Keratinocyte (primary cell): ENCODE measurements around the gene CFL1. TPM values are rescaled to one million over a fixed set of nuclear protein-coding genes. Genes with fewer than 3 reads are reported as not detected.

ENCODE experiments used
- DNase-seq: peaks from one replicate; pipeline ENCODE4 v3.0.0-alpha.2; 2011; ENCODE audit warnings: low read depth, missing footprints, low spot score
- FAIRE-seq: peaks from 2 replicates; lab custom pipeline; 2011; peaks lifted over from hg19 to GRCh38; lab: Jason Lieb, UNC
- H2AFZ ChIP-seq: 2 replicates; pipeline ENCODE4 v1.6.0; 2012; ENCODE audit warnings: low read length, control low read depth, inconsistent platforms; ENCODE audit not compliant: control insufficient read depth
- H3K27ac ChIP-seq: 2 replicates; pipeline ENCODE4 v1.5.1; 2011; ENCODE audit warnings: low read length; ENCODE audit not compliant: control insufficient read depth, insufficient read depth
- H3K27me3 ChIP-seq: 3 replicates; pipeline ENCODE4 v1.6.0; 2011; ENCODE audit warnings: low read length; ENCODE audit not compliant: control insufficient read depth, insufficient read depth; ENCODE audit errors: extremely low read depth
- H3K36me3 ChIP-seq, 2 experiments: 2 replicates in 1 of 2; 3 replicates in 1 of 2; pipeline ENCODE4 v1.5.1; 2011; ENCODE audit warnings: low read length in 2 of 2, mild to moderate bottlenecking in 1 of 2; ENCODE audit not compliant: control insufficient read depth in 2 of 2, insufficient read depth in 2 of 2; ENCODE audit errors: extremely low read depth in 1 of 2
- H3K4me1 ChIP-seq: 3 replicates; pipeline ENCODE4 v1.5.1; 2011; ENCODE audit warnings: low read length; ENCODE audit not compliant: control insufficient read depth, insufficient read depth; ENCODE audit errors: extremely low read depth
- H3K4me2 ChIP-seq: 3 replicates; pipeline ENCODE4 v1.6.0; 2011; ENCODE audit warnings: low read depth, low read length; ENCODE audit not compliant: control insufficient read depth, insufficient read depth; ENCODE audit errors: extremely low read depth
- H3K4me3 ChIP-seq, 3 experiments: fragments of 200-600 bp in 1 of 3; sonication (generic) in 1 of 3; 2 replicates in 2 of 3; 3 replicates in 1 of 3; pipeline ENCODE4 v1.5.1; 2011 to 2016; ENCODE audit warnings: low read length in 3 of 3, mild to moderate bottlenecking in 3 of 3, control low read depth in 2 of 3, inconsistent platforms in 1 of 3, low read depth in 1 of 3, mixed read lengths in 1 of 3, mixed run types in 1 of 3, moderate library complexity in 1 of 3; ENCODE audit not compliant: control insufficient read depth in 2 of 3, insufficient read depth in 2 of 3; ENCODE audit errors: extremely low read depth in 1 of 3
- H3K79me2 ChIP-seq: 2 replicates; pipeline ENCODE4 v1.6.0; 2012; ENCODE audit warnings: low read length; ENCODE audit not compliant: control insufficient read depth, insufficient read depth
- H3K9ac ChIP-seq: 3 replicates; pipeline ENCODE4 v1.6.0; 2011; ENCODE audit warnings: low read length; ENCODE audit not compliant: control insufficient read depth, insufficient read depth; ENCODE audit errors: extremely low read depth
- H3K9me1 ChIP-seq: 3 replicates; pipeline ENCODE4 v1.6.0; 2011; ENCODE audit warnings: low read length; ENCODE audit not compliant: control insufficient read depth, insufficient read depth; ENCODE audit errors: extremely low read depth
- H3K9me3 ChIP-seq: 2 replicates; pipeline ENCODE4 v1.5.1; 2012; ENCODE audit warnings: low read depth, low read length; ENCODE audit not compliant: control insufficient read depth
- H4K20me1 ChIP-seq: 3 replicates; pipeline ENCODE4 v1.6.0; 2011; ENCODE audit warnings: low read length; ENCODE audit not compliant: control insufficient read depth, insufficient read depth; ENCODE audit errors: extremely low read depth
- EZH2 ChIP-seq: IDR thresholded peaks from one replicate; pipeline ENCODE4 v1.6.1; 2012; ENCODE audit warnings: inconsistent platforms, mild to moderate bottlenecking, low read length, moderate library complexity
- dilution Hi-C: fragments of 300-500 bp; cut with MboI; formaldehyde crosslinking; loops from one replicate; pipeline ENCODE4 v1.7.0; 2020; ENCODE audit warnings: low sequenced_read_pairs; ENCODE audit not compliant: extremely low pct_ligation_motif_present
- polyA plus RNA-seq, 5 experiments: library from polyadenylated mRNA; depleted of rRNA in 3 of 5; stranded (reverse) in 3 of 5; stranded (forward) in 1 of 5; unstranded in 1 of 5; fragments of >200 nt; gene quantifications; 1 replicate in 1 of 5; 2 replicates in 3 of 5; 3 replicates in 1 of 5; pipeline versions ENCODE4 v1.2.1 to v1.2.3, GENCODE V29; 2011 to 2012; ENCODE audit warnings: missing spikeins in 2 of 5, low read depth in 1 of 5, low replicate concordance in 1 of 5
- TF ChIP-seq, protein P1 (sequence below), 3 experiments: IDR thresholded peaks in 1 of 3; conservative IDR thresholded peaks in 1 of 3; optimal IDR thresholded peaks in 1 of 3; 2 replicates in 2 of 3; 3 replicates in 1 of 3; pipeline versions ENCODE3 to v1.5.1; 2011; ENCODE audit warnings: low read length in 3 of 3, mild to moderate bottlenecking in 3 of 3, moderate library complexity in 2 of 3, control low read depth in 1 of 3, inconsistent platforms in 1 of 3; ENCODE audit not compliant: insufficient read depth in 2 of 3; ENCODE audit errors: extremely low read depth in 1 of 3

CFL1 gene
- polyA plus RNA-seq, 1 donor (not counting 4 experiments of a cell fraction or from before 2014, with no cell fraction given): 1,236 TPM

DNA sequence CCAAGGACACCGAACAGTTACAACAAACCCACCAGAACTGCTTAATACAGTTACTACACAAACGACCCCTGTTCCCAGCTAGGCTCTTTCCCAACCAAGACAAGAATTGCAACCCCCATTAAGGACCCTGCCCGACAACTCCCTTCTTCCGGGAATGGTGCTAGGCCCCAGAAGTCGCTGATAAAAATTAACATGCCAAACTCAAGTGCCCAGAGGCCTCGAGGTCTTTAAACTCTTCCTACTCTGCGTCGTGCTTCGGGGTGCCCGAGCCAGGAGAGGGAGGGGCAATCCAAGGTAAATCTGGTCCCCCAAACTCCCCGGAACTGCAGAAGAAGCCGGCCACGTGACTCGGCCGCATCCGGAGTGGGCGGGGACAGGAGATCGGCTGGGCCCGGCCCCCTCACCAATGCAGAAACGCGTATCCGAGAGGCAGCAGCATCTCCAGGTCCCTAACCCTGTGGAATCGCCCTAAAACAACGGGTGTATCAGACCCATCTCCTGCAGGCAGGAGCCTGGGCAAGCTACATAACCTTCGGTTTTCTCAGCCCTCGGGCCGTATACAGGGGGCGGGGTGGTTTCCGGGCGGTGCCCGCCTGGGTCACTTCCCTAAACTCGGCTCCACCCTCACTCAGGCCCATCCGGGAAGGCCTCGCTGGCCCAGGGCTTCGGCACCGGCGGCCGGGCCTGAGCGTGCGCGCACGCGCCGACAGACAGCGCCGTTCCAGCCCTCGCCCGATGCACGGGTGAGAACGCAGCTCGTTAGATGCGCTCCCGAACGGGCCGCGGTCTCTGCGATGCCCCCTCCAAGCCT lies 1.1 kb downstream of the CFL1 start:
- H3K9ac ChIP-seq: peak overlapping the region; percentile 83
- H4K20me1 ChIP-seq: peaks cover 45% of the 10 kb centered on the region
- no peak overlapping the region for H2AFZ ChIP-seq
- H3K27ac ChIP-seq: peak overlapping the region; percentile 50
- H3K4me1 ChIP-seq: peaks cover 28% of the 10 kb centered on the region
- dilution Hi-C loops: no loop called here
- H3K4me2 ChIP-seq: peak overlapping the region; percentile 100
- FAIRE-seq (no peak), DNase-seq (no peak)
- H3K36me3 ChIP-seq: peaks cover 35 to 43% of the 10 kb centered on the region in 2 experiments
- no peaks in the 10 kb centered on the region for H3K9me3 ChIP-seq
- H3K9me1 ChIP-seq: peaks cover 7% of the 10 kb centered on the region
- H3K27me3 ChIP-seq: no peaks in the 10 kb centered on the region
- TF ChIP-seq, protein P1, sequence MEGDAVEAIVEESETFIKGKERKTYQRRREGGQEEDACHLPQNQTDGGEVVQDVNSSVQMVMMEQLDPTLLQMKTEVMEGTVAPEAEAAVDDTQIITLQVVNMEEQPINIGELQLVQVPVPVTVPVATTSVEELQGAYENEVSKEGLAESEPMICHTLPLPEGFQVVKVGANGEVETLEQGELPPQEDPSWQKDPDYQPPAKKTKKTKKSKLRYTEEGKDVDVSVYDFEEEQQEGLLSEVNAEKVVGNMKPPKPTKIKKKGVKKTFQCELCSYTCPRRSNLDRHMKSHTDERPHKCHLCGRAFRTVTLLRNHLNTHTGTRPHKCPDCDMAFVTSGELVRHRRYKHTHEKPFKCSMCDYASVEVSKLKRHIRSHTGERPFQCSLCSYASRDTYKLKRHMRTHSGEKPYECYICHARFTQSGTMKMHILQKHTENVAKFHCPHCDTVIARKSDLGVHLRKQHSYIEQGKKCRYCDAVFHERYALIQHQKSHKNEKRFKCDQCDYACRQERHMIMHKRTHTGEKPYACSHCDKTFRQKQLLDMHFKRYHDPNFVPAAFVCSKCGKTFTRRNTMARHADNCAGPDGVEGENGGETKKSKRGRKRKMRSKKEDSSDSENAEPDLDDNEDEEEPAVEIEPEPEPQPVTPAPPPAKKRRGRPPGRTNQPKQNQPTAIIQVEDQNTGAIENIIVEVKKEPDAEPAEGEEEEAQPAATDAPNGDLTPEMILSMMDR (optimal IDR thresholded peaks at IDR 0.05 in 1 of 3, IDR thresholded peaks at IDR 0.05 in 1 of 3, conservative IDR thresholded peaks at IDR 0.05 in 1 of 3; ENCODE audit: extremely low read depth in 1 of 3, insufficient read depth in 2 of 3, low read length in 3 of 3): no peak
- TF ChIP-seq EZH2: no peak
- peaks cover 56% of the 10 kb centered on the region for H3K79me2 ChIP-seq
- peak overlapping the region; percentile 83 to 96 (median 91) for H3K4me3 ChIP-seq

DNA sequence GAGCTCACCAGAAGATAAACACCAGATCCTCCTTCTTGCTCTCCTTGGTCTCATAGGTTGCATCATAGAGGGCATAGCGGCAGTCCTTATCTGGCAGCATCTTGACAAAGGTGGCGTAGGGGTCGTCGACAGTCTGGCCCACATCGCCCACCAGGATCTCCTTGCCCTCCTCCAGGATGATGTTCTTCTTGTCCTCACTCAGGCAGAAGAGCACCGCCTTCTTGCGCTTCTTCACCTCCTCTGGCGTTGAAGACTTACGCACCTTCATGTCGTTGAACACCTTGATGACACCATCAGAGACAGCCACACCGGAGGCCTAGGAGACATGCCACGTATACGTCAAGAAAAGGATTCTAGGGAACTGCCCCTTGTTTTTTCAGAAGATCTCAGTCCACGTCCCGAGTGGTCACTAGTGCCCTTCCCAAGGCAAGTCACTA lies 2.0 kb downstream of the CFL1 start:
- Histone ChIP-seq H3K27ac (no peak overlapping the region), H3K4me3 (peak overlapping the region; percentile 83 to 96 (median 91)), H3K9me3 (no peaks in the 10 kb centered on the region), H4K20me1 (peaks cover 50% of the 10 kb centered on the region), H3K4me1 (peaks cover 24% of the 10 kb centered on the region), H3K27me3 (no peaks in the 10 kb centered on the region), H3K4me2 (peak overlapping the region; percentile 100), H3K9me1 (peaks cover 7% of the 10 kb centered on the region), H3K36me3 (peaks cover 35 to 46% of the 10 kb centered on the region in 2 experiments), H2AFZ (no peak overlapping the region), H3K79me2 (peaks cover 47% of the 10 kb centered on the region), H3K9ac (peak overlapping the region; percentile 83)
- TF ChIP-seq, protein P1 (optimal IDR thresholded peaks at IDR 0.05 in 1 of 3, IDR thresholded peaks at IDR 0.05 in 1 of 3, conservative IDR thresholded peaks at IDR 0.05 in 1 of 3; ENCODE audit: extremely low read depth in 1 of 3, insufficient read depth in 2 of 3, low read length in 3 of 3): no peak
- no peak for TF ChIP-seq EZH2
- DNase-seq (no peak), FAIRE-seq (no peak)
- dilution Hi-C loops: no loop called here
